Peyer's patch (tissue), 4 donors: ENCODE data around the gene MBNL3. TPM values are rescaled to one million over a fixed set of nuclear protein-coding genes. Genes with fewer than 3 reads are reported as not detected.

Experiments used
- DNase-seq, 3 donors: peaks; one replicate each; pipeline ENCODE4 v3.0.0-alpha.2; 2017 to 2019
- H3K27ac ChIP-seq, 4 donors: fragments of 200-600 bp; sonication (generic); one replicate each; pipeline ENCODE4 v1.5.1; 2016 to 2019
- H3K27me3 ChIP-seq, 2 donors: fragments of 200-600 bp; sonication (generic); one replicate each; pipeline ENCODE4 v1.5.1; 2019
- H3K36me3 ChIP-seq, 3 donors: fragments of 200-600 bp; sonication (generic); one replicate each; pipeline ENCODE4 v1.5.1; 2016 to 2019
- H3K4me1 ChIP-seq, 4 donors: fragments of 200-600 bp; sonication (generic); one replicate each; pipeline ENCODE4 v1.5.1; 2016 to 2019
- H3K4me3 ChIP-seq, 4 donors: fragments of 200-600 bp; sonication (generic); 1 replicate in 3 of 4; 2 replicates in 1 of 4; pipeline ENCODE4 v1.5.1; 2016 to 2019; ENCODE audit warnings: mild to moderate bottlenecking in 1 of 4
- H3K9me3 ChIP-seq, 4 donors: fragments of 200-600 bp; sonication (generic); one replicate each; pipeline ENCODE4 v1.5.1; 2016 to 2019; ENCODE audit warnings: mild to moderate bottlenecking in 1 of 4
- CTCF ChIP-seq, 6 experiments: fragments of 450-650 bp in 4 of 6; fragments of 200-600 bp in 2 of 6; sonication (generic) in 1 of 6; IDR thresholded peaks; one replicate each; pipeline ENCODE4 v1.5.1; 2017 to 2019; ENCODE audit warnings: antibody characterized with exemption in 6 of 6, mild to moderate bottlenecking in 3 of 6, moderate library complexity in 1 of 6
- POLR2A ChIP-seq, 2 donors: fragments of 450-650 bp; IDR thresholded peaks; one replicate each; pipeline ENCODE4 v1.5.1; 2017; ENCODE audit warnings: antibody characterized with exemption in 2 of 2, mild to moderate bottlenecking in 2 of 2, moderate library complexity in 2 of 2
- total RNA-seq, 4 donors: library from RNA; depleted of rRNA; stranded (reverse); fragments of >200 nt; gene quantifications; one replicate each; pipeline ENCODE4 v1.1.0, GENCODE V29; 2016

The MBNL3 gene
- total RNA-seq, 4 donors from 2014 or later, result 19.8 to 27.9 (median 24.1) TPM

- H3K4me3 ChIP-seq, result no peak overlapping the region
- DNase-seq, result no peak
- H3K27me3 ChIP-seq, result no peaks in the 10 kb centered on the region
- no peak overlapping the region for H3K27ac ChIP-seq
- no peaks in the 10 kb centered on the region for H3K36me3 ChIP-seq
- no peaks in the 10 kb centered on the region for H3K4me1 ChIP-seq
- no peaks in the 10 kb centered on the region for H3K9me3 ChIP-seq
- no peak for TF ChIP-seq CTCF (IDR thresholded peaks at IDR 0.05)
- TF ChIP-seq POLR2A (IDR thresholded peaks at IDR 0.05), result no peak
Measured at GRCh38 chrX:132378281-132378680, 110.6 kb downstream of the MBNL3 start.

GRCh38 chrX:132375941-132376340 is 112.9 kb downstream of the MBNL3 start:
- no peaks in the 10 kb centered on the region for H3K4me1 ChIP-seq
- H3K36me3 ChIP-seq, result no peaks in the 10 kb centered on the region
- no peaks in the 10 kb centered on the region for H3K9me3 ChIP-seq
- H3K27ac ChIP-seq, result no peak overlapping the region
- DNase-seq, result no peak
- TF ChIP-seq CTCF (IDR thresholded peaks at IDR 0.05) (no peak), POLR2A (IDR thresholded peaks at IDR 0.05) (no peak)
- H3K4me3 ChIP-seq, result no peak overlapping the region
- H3K27me3 ChIP-seq, result no peaks in the 10 kb centered on the region

- Histone ChIP-seq H3K4me3 (no peak overlapping the region), H3K36me3 (no peaks in the 10 kb centered on the region), H3K27ac (no peak overlapping the region), H3K27me3 (no peaks in the 10 kb centered on the region), H3K9me3 (no peaks in the 10 kb centered on the region), H3K4me1 (no peaks in the 10 kb centered on the region)
- no peak for DNase-seq
- TF ChIP-seq CTCF (IDR thresholded peaks at IDR 0.05) (no peak), POLR2A (IDR thresholded peaks at IDR 0.05) (no peak)
Measured at GRCh38 chrX:132373610-132374009, 115.2 kb downstream of the MBNL3 start.

- Histone ChIP-seq H3K4me3 (no peak overlapping the region), H3K4me1 (no peaks in the 10 kb centered on the region), H3K27me3 (no peaks in the 10 kb centered on the region), H3K36me3 (no peaks in the 10 kb centered on the region), H3K27ac (no peak overlapping the region), H3K9me3 (no peaks in the 10 kb centered on the region)
- TF ChIP-seq POLR2A (IDR thresholded peaks at IDR 0.05), result no peak
- TF ChIP-seq CTCF (IDR thresholded peaks at IDR 0.05), result no peak
- no peak for DNase-seq
Measured at GRCh38 chrX:132369617-132370326, 119.1 kb downstream of the MBNL3 start.

- H3K4me3 ChIP-seq, result no peak overlapping the region
- DNase-seq, result no peak
- no peaks in the 10 kb centered on the region for H3K27me3 ChIP-seq
- no peak for TF ChIP-seq CTCF (IDR thresholded peaks at IDR 0.05)
- no peak for TF ChIP-seq POLR2A (IDR thresholded peaks at IDR 0.05)
- no peaks in the 10 kb centered on the region for H3K36me3 ChIP-seq
- H3K4me1 ChIP-seq, result no peaks in the 10 kb centered on the region
- no peaks in the 10 kb centered on the region for H3K9me3 ChIP-seq
- no peak overlapping the region for H3K27ac ChIP-seq
Measured at GRCh38 chrX:132367984-132368383, 120.9 kb downstream of the MBNL3 start.
